Loucy (cell line): ENCODE data around the gene TP53TG5.

Experiments
- CTCF ChIP-seq: fragments of 200-600 bp; sonication (generic); conservative IDR thresholded peaks from 2 replicates; pipeline ENCODE4 v1.5.1; 2014; ENCODE audit warnings: mild to moderate bottlenecking, antibody characterized with exemption, low read length
- EZH2phosphoT487 ChIP-seq: fragments of 200-600 bp; IDR thresholded peaks from 2 replicates; pipeline ENCODE4 v1.6.1; 2018; ENCODE audit warnings: antibody characterized with exemption, mild to moderate bottlenecking, moderate library complexity, borderline replicate concordance

GRCh38 chr20:45368221-45368980 lies 9.7 kb downstream of the TP53TG5 start:
- TF ChIP-seq CTCF (no peak), EZH2phosphoT487 (no peak)
